Panc1 (cell line): ENCODE data around the gene ZBTB1.

Experiments used
- POLR2AphosphoS5 ChIP-seq: IDR thresholded peaks from 2 replicates; pipeline ENCODE4 v1.6.1; 2012; ENCODE audit warnings: mild to moderate bottlenecking, low read depth, low read length, moderate library complexity
- TF ChIP-seq, protein P1 (sequence below), 2 experiments: IDR thresholded peaks; 2 replicates each; pipeline ENCODE4 v1.6.1; 2011 to 2012; ENCODE audit warnings: low read depth in 2 of 2, control low read depth in 1 of 2, low read length in 1 of 2, mild to moderate bottlenecking in 1 of 2, moderate library complexity in 1 of 2; ENCODE audit not compliant: insufficient read depth in 1 of 2
- TF ChIP-seq, protein P2 (sequence below): fragments of 450-650 bp; IDR thresholded peaks from 2 replicates; pipeline ENCODE4 v1.5.1; 2017; ENCODE audit warnings: mild to moderate bottlenecking

DNA sequence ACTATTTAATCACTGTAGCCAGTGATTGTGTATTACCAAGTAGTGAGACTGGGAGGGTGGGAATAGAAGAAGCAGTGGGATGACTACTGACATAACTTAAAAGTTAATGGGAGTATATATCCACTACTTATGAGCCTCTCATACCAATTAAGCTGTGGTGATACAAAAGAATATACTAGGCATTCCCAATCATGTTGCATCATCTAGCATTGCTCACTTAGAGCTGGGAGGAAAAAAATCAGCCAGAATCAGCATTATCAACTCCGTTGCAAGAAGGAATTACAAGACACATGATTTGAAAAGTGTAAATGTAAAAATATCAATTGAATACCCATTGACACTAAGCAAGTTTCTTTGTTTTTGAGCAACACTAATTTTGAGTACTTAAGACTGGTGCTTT is 44.4 kb downstream of the ZBTB1 start:
- TF ChIP-seq POLR2AphosphoS5, result no peak
- TF ChIP-seq, protein P1, sequence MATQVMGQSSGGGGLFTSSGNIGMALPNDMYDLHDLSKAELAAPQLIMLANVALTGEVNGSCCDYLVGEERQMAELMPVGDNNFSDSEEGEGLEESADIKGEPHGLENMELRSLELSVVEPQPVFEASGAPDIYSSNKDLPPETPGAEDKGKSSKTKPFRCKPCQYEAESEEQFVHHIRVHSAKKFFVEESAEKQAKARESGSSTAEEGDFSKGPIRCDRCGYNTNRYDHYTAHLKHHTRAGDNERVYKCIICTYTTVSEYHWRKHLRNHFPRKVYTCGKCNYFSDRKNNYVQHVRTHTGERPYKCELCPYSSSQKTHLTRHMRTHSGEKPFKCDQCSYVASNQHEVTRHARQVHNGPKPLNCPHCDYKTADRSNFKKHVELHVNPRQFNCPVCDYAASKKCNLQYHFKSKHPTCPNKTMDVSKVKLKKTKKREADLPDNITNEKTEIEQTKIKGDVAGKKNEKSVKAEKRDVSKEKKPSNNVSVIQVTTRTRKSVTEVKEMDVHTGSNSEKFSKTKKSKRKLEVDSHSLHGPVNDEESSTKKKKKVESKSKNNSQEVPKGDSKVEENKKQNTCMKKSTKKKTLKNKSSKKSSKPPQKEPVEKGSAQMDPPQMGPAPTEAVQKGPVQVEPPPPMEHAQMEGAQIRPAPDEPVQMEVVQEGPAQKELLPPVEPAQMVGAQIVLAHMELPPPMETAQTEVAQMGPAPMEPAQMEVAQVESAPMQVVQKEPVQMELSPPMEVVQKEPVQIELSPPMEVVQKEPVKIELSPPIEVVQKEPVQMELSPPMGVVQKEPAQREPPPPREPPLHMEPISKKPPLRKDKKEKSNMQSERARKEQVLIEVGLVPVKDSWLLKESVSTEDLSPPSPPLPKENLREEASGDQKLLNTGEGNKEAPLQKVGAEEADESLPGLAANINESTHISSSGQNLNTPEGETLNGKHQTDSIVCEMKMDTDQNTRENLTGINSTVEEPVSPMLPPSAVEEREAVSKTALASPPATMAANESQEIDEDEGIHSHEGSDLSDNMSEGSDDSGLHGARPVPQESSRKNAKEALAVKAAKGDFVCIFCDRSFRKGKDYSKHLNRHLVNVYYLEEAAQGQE (IDR thresholded peaks at IDR 0.05; ENCODE audit: insufficient read depth in 1 of 2, low read depth in 2 of 2, low read length in 1 of 2), result no peak
- TF ChIP-seq, protein P2, sequence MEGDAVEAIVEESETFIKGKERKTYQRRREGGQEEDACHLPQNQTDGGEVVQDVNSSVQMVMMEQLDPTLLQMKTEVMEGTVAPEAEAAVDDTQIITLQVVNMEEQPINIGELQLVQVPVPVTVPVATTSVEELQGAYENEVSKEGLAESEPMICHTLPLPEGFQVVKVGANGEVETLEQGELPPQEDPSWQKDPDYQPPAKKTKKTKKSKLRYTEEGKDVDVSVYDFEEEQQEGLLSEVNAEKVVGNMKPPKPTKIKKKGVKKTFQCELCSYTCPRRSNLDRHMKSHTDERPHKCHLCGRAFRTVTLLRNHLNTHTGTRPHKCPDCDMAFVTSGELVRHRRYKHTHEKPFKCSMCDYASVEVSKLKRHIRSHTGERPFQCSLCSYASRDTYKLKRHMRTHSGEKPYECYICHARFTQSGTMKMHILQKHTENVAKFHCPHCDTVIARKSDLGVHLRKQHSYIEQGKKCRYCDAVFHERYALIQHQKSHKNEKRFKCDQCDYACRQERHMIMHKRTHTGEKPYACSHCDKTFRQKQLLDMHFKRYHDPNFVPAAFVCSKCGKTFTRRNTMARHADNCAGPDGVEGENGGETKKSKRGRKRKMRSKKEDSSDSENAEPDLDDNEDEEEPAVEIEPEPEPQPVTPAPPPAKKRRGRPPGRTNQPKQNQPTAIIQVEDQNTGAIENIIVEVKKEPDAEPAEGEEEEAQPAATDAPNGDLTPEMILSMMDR, result no peak
